Embryonic facial prominence (tissue), 1 donor: ENCODE measurements around the gene CDK17.

ENCODE experiments used
- DNase-seq: peaks from one replicate; pipeline ENCODE4 v3.0.0-alpha.2; 2016; ENCODE audit errors: extremely low spot score

Gene CDK17

GRCh38 chr12:96238336-96239047 lies 161.7 kb downstream of the CDK17 start:
- DNase-seq: no peak

- no peak for DNase-seq
These were observed 162.7 kb downstream of the CDK17 start for GRCh38 chr12:96237465-96238077.

GRCh38 chr12:96237035-96237434 lies 163.2 kb downstream of the CDK17 start:
- no peak for DNase-seq

GRCh38 chr12:96236221-96236822 lies 163.9 kb downstream of the CDK17 start:
- no peak for DNase-seq

- DNase-seq: no peak
These were observed 164.8 kb downstream of the CDK17 start for GRCh38 chr12:96235484-96235826.

GRCh38 chr12:96234591-96235483 lies 165.4 kb downstream of the CDK17 start:
- no peak for DNase-seq

GRCh38 chr12:96233939-96234461 lies 166.2 kb downstream of the CDK17 start:
- DNase-seq: peak; percentile 64

- no peak for DNase-seq
These were observed 167.1 kb downstream of the CDK17 start for GRCh38 chr12:96233168-96233567.

- DNase-seq: no peak
These were observed 169.6 kb downstream of the CDK17 start for GRCh38 chr12:96230646-96231045.

- DNase-seq: no peak
These were observed 171.5 kb downstream of the CDK17 start for GRCh38 chr12:96228566-96229248.
